ENCODE results near the gene GPR155. TPM values are rescaled to one million over a fixed set of nuclear protein-coding genes. Genes with fewer than 3 reads are reported as not detected.

The GPR155 gene
- polyA plus RNA-seq, 3 donors, result 3.4 to 7.6 (median 7.0) TPM

DNA sequence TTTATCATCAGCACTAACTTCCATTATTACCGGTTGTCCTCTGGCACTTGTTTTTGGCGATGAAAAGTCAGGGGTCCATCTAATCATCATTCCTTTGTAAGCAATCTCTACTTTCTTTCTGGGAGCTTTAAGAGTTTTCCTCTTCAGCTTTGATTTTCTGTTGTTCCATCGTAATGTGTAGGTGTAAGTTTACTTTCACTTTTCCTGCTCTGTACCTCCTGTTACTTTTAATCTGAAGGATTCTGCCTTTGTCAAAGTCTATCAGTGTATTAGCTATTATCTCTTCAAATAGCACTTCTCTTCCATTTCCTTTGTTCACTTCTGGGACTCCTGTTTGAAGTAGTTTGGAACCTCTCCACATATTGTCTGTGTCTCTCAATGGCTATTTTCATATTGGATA lies 25.5 kb upstream of the GPR155 start:
- H3K4me3 ChIP-seq (replicated peaks in 1 of 3; ENCODE audit: low read depth in 2 of 3, low read length in 3 of 3), result no peak overlapping the region
- no peaks in the 10 kb centered on the region for H3K27me3 ChIP-seq (ENCODE audit: control insufficient read depth in 2 of 2, insufficient read depth in 2 of 2, low read length in 2 of 2)
- no peak overlapping the region for H3K9ac ChIP-seq (ENCODE audit: insufficient read depth, low read length, poor library complexity, severe bottlenecking)
- H3K4me1 ChIP-seq (ENCODE audit: control insufficient read depth in 1 of 2, insufficient read depth in 2 of 2, low read length in 2 of 2), result peaks cover 8 to 13% of the 10 kb centered on the region in 2 donors
- H2AFZ ChIP-seq (ENCODE audit: insufficient read depth, low read depth, low read length, poor library complexity, severe bottlenecking), result peak overlapping the region; percentile 3
- no peak overlapping the region for H3K4me2 ChIP-seq (replicated peaks; ENCODE audit: extremely low read depth, low read length, poor library complexity, severe bottlenecking)
- H3K36me3 ChIP-seq (replicated peaks in 1 of 2; ENCODE audit: control insufficient read depth in 1 of 2, insufficient read depth in 2 of 2, low read length in 2 of 2), result no peaks in the 10 kb centered on the region
- H3K27me3 Mint-ChIP-seq (ENCODE audit: low read depth in 3 of 3), result peaks cover 0 to 3% (median 0%) of the 10 kb centered on the region in 3 donors
- no peaks in the 10 kb centered on the region for H4K20me1 ChIP-seq (ENCODE audit: insufficient read depth, low read length)
- H3K27ac ChIP-seq (ENCODE audit: low read depth in 1 of 2, low read length in 2 of 2), result no peak overlapping the region
- H3K36me3 Mint-ChIP-seq, result no peaks in the 10 kb centered on the region
- no peaks in the 10 kb centered on the region for H3K79me2 ChIP-seq (ENCODE audit: insufficient read depth, low read length)
- peaks cover 33 to 39% of the 10 kb centered on the region in 2 donors for H3K9me3 ChIP-seq (replicated peaks in 1 of 2; ENCODE audit: control insufficient read depth in 1 of 2, insufficient read depth in 1 of 2, low read length in 2 of 2)
- no peak for DNase-seq
- TF ChIP-seq, protein P1, sequence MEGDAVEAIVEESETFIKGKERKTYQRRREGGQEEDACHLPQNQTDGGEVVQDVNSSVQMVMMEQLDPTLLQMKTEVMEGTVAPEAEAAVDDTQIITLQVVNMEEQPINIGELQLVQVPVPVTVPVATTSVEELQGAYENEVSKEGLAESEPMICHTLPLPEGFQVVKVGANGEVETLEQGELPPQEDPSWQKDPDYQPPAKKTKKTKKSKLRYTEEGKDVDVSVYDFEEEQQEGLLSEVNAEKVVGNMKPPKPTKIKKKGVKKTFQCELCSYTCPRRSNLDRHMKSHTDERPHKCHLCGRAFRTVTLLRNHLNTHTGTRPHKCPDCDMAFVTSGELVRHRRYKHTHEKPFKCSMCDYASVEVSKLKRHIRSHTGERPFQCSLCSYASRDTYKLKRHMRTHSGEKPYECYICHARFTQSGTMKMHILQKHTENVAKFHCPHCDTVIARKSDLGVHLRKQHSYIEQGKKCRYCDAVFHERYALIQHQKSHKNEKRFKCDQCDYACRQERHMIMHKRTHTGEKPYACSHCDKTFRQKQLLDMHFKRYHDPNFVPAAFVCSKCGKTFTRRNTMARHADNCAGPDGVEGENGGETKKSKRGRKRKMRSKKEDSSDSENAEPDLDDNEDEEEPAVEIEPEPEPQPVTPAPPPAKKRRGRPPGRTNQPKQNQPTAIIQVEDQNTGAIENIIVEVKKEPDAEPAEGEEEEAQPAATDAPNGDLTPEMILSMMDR (IDR thresholded peaks at IDR 0.05), result no peak
- H3K4me1 Mint-ChIP-seq, result peaks cover 13% of the 10 kb centered on the region
- H3K27ac Mint-ChIP-seq, result no peak overlapping the region
- no peak overlapping the region for H3K4me3 Mint-ChIP-seq
- no CpG with 5 or more reads among the region's 3 CpGs for WGBS (ENCODE audit: insufficient coverage)
- peaks cover 29 to 47% (median 44%) of the 10 kb centered on the region in 7 donors for H3K9me3 Mint-ChIP-seq
- intact Hi-C loops (cut with micrococcal nuclease), result no loop called here

DNA sequence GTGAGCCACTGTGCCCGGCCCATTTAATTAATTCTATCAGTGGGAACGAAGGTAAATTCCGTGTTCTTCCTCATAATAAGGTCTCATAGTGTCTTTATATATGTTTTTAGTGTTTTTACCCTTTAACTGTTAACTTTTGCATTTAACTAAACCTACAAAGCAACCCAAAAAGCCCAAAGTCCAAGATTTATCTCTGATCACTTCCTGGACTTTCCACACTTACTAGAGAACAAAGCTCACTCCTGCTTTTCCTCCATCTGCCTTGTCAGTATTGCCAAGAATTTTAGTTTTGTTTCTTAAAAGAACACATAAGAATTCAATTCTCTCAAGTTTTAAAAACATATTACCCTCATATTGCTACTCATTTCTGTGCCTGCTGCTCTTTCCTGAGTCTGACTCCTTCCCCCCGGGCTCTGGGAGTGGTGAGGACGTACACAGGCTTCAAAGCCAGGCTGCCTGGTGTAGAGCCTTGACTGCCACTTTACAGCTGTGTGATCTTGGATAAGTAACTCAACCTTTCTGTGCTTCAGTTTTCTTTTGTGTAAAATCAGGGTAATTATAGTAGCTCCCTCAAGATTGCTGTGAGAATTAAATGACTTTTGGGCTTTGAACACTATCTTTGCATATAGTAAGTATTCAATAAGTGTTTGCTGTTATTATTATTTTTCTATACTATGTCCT lies 24.9 kb upstream of the GPR155 start:
- Histone ChIP-seq H3K27ac (ENCODE audit: low read depth in 1 of 2, low read length in 2 of 2) (no peak overlapping the region), H3K79me2 (ENCODE audit: insufficient read depth, low read length) (no peaks in the 10 kb centered on the region), H3K27me3 (ENCODE audit: control insufficient read depth in 2 of 2, insufficient read depth in 2 of 2, low read length in 2 of 2) (no peaks in the 10 kb centered on the region), H3K4me2 (replicated peaks; ENCODE audit: extremely low read depth, low read length, poor library complexity, severe bottlenecking) (no peak overlapping the region), H3K9me3 (replicated peaks in 1 of 2; ENCODE audit: control insufficient read depth in 1 of 2, insufficient read depth in 1 of 2, low read length in 2 of 2) (peaks cover 33 to 44% of the 10 kb centered on the region in 2 donors), H2AFZ (ENCODE audit: insufficient read depth, low read depth, low read length, poor library complexity, severe bottlenecking) (no peak overlapping the region), H3K4me1 (ENCODE audit: control insufficient read depth in 1 of 2, insufficient read depth in 2 of 2, low read length in 2 of 2) (peaks cover 2 to 6% of the 10 kb centered on the region in 2 donors), H3K9ac (ENCODE audit: insufficient read depth, low read length, poor library complexity, severe bottlenecking) (no peak overlapping the region), H4K20me1 (ENCODE audit: insufficient read depth, low read length) (no peaks in the 10 kb centered on the region), H3K4me3 (replicated peaks in 1 of 3; ENCODE audit: low read depth in 2 of 3, low read length in 3 of 3) (no peak overlapping the region), H3K36me3 (replicated peaks in 1 of 2; ENCODE audit: control insufficient read depth in 1 of 2, insufficient read depth in 2 of 2, low read length in 2 of 2) (no peaks in the 10 kb centered on the region)
- TF ChIP-seq, protein P1 (IDR thresholded peaks at IDR 0.05), result no peak
- Mint-ChIP-seq H3K27ac (no peak overlapping the region), H3K27me3 (ENCODE audit: low read depth in 3 of 3) (peaks cover 0 to 3% (median 0%) of the 10 kb centered on the region in 3 donors), H3K9me3 (peaks cover 34 to 50% (median 48%) of the 10 kb centered on the region in 7 donors), H3K4me1 (peaks cover 7% of the 10 kb centered on the region), H3K36me3 (no peaks in the 10 kb centered on the region), H3K4me3 (no peak overlapping the region)
- WGBS (ENCODE audit: insufficient coverage), result no CpG with 5 or more reads among the region's 5 CpGs
- intact Hi-C loops (cut with micrococcal nuclease), result no loop called here
- no peak for DNase-seq
